DMS 273 treated with DMSO at 0.1 percent for 48 hours (cell line): Measurements from ENCODE around the gene GMDS.
"Not testable (repeated sequence)": the region's sequence is repeated elsewhere in the genome, so short reads cannot be mapped to it uniquely, and the experiment has no call there.

Experiments used
- DNase-seq: peaks from one replicate; lab custom pipeline; 2025; lab: John Stamatoyannopoulos, UW

The GMDS gene

GRCh38 chr6:1770968-1771723 lies 474.3 kb downstream of the GMDS start:
- no peak for DNase-seq

GRCh38 chr6:1770435-1770843 lies 475.0 kb downstream of the GMDS start:
- no peak for DNase-seq

- DNase-seq, result no peak
Observed at GRCh38 chr6:1767481-1768246, 477.7 kb downstream of the GMDS start.

GRCh38 chr6:1766654-1767053 lies 478.8 kb downstream of the GMDS start:
- no peak for DNase-seq

GRCh38 chr6:1765160-1765903 lies 480.1 kb downstream of the GMDS start:
- DNase-seq, result no peak

- no peak for DNase-seq
Observed at GRCh38 chr6:1764397-1764987, 480.9 kb downstream of the GMDS start.

- DNase-seq, result no peak
Observed at GRCh38 chr6:1763404-1763803, 482.0 kb downstream of the GMDS start.

- no peak for DNase-seq
Observed at GRCh38 chr6:1762203-1762602, 483.2 kb downstream of the GMDS start.

GRCh38 chr6:1761477-1761877 lies 483.9 kb downstream of the GMDS start:
- DNase-seq, result no peak

GRCh38 chr6:1760876-1761275 lies 484.5 kb downstream of the GMDS start:
- DNase-seq, result no peak

GRCh38 chr6:1759870-1760269 lies 485.5 kb downstream of the GMDS start:
- no peak for DNase-seq

GRCh38 chr6:1758076-1758679 lies 487.2 kb downstream of the GMDS start:
- no peak for DNase-seq

GRCh38 chr6:1757131-1757530 lies 488.3 kb downstream of the GMDS start:
- no peak for DNase-seq

GRCh38 chr6:1756472-1757129 lies 488.8 kb downstream of the GMDS start:
- no peak for DNase-seq

GRCh38 chr6:1751063-1751462 lies 494.3 kb downstream of the GMDS start:
- DNase-seq, result not testable (repeated sequence)

- DNase-seq, result no peak
Observed at GRCh38 chr6:1749041-1749440, 496.4 kb downstream of the GMDS start.

GRCh38 chr6:1747531-1747930 lies 497.9 kb downstream of the GMDS start:
- DNase-seq, result no peak

- no peak for DNase-seq
Observed at GRCh38 chr6:1747003-1747402, 498.4 kb downstream of the GMDS start.

- no peak for DNase-seq
Observed at GRCh38 chr6:1745814-1746213, 499.6 kb downstream of the GMDS start.

- DNase-seq, result no peak
Observed at GRCh38 chr6:1744543-1744942, 500.9 kb downstream of the GMDS start.

- no peak for DNase-seq
Observed at GRCh38 chr6:1739680-1740079, 505.7 kb downstream of the GMDS start.
